ENCODE results near the gene SMARCC1.

The SMARCC1 gene

DNA sequence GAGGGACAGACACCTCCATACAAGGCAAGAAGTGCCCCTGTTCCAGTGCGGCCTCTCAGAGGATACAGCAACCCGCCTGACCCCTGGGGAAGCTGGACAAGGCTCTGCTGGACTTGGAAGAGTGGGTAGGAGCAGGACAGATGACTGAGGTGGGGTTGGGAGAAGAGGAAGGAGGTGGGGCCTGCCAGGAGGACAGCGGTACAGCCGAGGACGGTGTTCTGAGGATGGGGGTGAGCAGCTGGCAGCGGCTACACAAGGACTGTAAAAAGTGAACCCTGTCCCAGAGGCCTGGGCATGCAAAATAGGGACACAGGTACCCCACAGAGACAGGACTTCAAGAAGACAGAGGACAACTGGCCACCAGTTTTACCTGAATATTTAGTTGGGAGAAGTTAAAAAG is 244.7 kb downstream of the SMARCC1 start:
- DNase-seq, result no peak

GRCh38 chr3:47536221-47536891 is 245.3 kb downstream of the SMARCC1 start:
- DNase-seq, result no peak

Data from stimulated activated CD4-positive, alpha-beta T cell treated with anti-CD3 and anti-CD28 coated beads, Interleukin-4, amount 100 ng/mL, for 24 hours (primary cell).